ENCODE measurements around the gene REEP5. TPM values are rescaled to one million over a fixed set of nuclear protein-coding genes. Genes with fewer than 3 reads are reported as not detected.

Gene REEP5
- total and polyA plus RNA-seq, 7 experiments from 2014 or later, result 16.4 to 83.9 (median 30.0) TPM

- peak overlapping the region in 1 of 10 donors; percentile 46 for H3K4me3 Mint-ChIP-seq
Measured at GRCh38 chr5:112878101-112878500, 43.9 kb downstream of the REEP5 start.

GRCh38 chr5:112876362-112876761, 45.7 kb downstream of the REEP5 start:
- Mint-ChIP-seq H3K27ac (peak overlapping the region in 1 of 9 donors; percentile 90), H3K4me3 (no peak overlapping the region), H3K9me3 (no peaks in the 10 kb centered on the region), H3K36me3 (peaks cover 0 to 44% (median 18%) of the 10 kb centered on the region in 5 donors), H3K27me3 (no peaks in the 10 kb centered on the region), H3K4me1 (peaks cover 29 to 53% (median 36%) of the 10 kb centered on the region in 7 donors)
- no peak overlapping the region for H3K4me3 ChIP-seq (ENCODE audit: low read length)
- intact Hi-C loops (cut with micrococcal nuclease), result loop anchor here (5.0 kb wide), 2 partner anchors 86 to 101 kb away; partner anchors contain the start of gene DCP2 (in 2 of the 2)
- ChIA-PET CTCF (no interaction called here), POLR2A (interaction anchor here (1.8 kb wide), 1 partner anchor 47 kb away, joined by 3 read pairs; no protein-coding TSS in a partner anchor)
- peaks cover 0 to 3% (median 0%) of the 10 kb centered on the region in 3 experiments for H3K36me3 ChIP-seq (ENCODE audit: control insufficient read depth in 2 of 3, insufficient read depth in 3 of 3, low read length in 3 of 3)
- no peaks in the 10 kb centered on the region for H3K9me3 ChIP-seq (ENCODE audit: control insufficient read depth in 2 of 3, low read length in 3 of 3)
- H3K27me3 ChIP-seq (ENCODE audit: control insufficient read depth in 2 of 2, insufficient read depth in 2 of 2, low read length in 2 of 2), result no peaks in the 10 kb centered on the region
- ATAC-seq (no peak), DNase-seq (no peak)
- H3K27ac ChIP-seq (ENCODE audit: low read depth, low read length), result no peak overlapping the region
- H3K4me1 ChIP-seq (ENCODE audit: control insufficient read depth in 2 of 2, insufficient read depth in 2 of 2, low read length in 2 of 2), result peaks cover 5 to 21% of the 10 kb centered on the region in 2 donors

More at GRCh38 chr5:112878101-112878500, 43.9 kb downstream of the REEP5 start:
- H3K27ac Mint-ChIP-seq, result peak overlapping the region in 6 of 9 donors; percentile 11 to 90 (median 48)
- H3K27me3 Mint-ChIP-seq, result no peaks in the 10 kb centered on the region
- no peak for ATAC-seq
- no peaks in the 10 kb centered on the region for H3K27me3 ChIP-seq (ENCODE audit: control insufficient read depth in 2 of 2, insufficient read depth in 2 of 2, low read length in 2 of 2)
- peaks cover 0 to 40% (median 20%) of the 10 kb centered on the region in 5 donors for H3K36me3 Mint-ChIP-seq
- peaks cover 0 to 18% (median 3%) of the 10 kb centered on the region in 3 experiments for H3K36me3 ChIP-seq (ENCODE audit: control insufficient read depth in 2 of 3, insufficient read depth in 3 of 3, low read length in 3 of 3)
- intact Hi-C loops (cut with micrococcal nuclease), result loop anchor here (1.0 to 5.0 kb wide), 8 partner anchors 9 to 99 kb away; partner anchors contain the start of genes DCP2 (in 2 of the 2), SRP19 (in 2 of the 2) and REEP5 (in 1 of the 2)
- no peak overlapping the region for H3K27ac ChIP-seq (ENCODE audit: low read depth, low read length)
- ChIA-PET POLR2A (interaction anchor here (1.2 to 1.8 kb wide), 2 partner anchors 17 to 45 kb away, joined by 3 read pairs; partner anchors contain the start of gene SRP19), CTCF (interaction anchor here (0.6 kb wide), 1 partner anchor 1347 kb away, joined by 5 read pairs; no protein-coding TSS in a partner anchor)
- H3K4me1 Mint-ChIP-seq, result peaks cover 22 to 48% (median 32%) of the 10 kb centered on the region in 7 donors
- peaks cover 5 to 21% of the 10 kb centered on the region in 2 donors for H3K4me1 ChIP-seq (ENCODE audit: control insufficient read depth in 2 of 2, insufficient read depth in 2 of 2, low read length in 2 of 2)
- H3K9me3 Mint-ChIP-seq, result no peaks in the 10 kb centered on the region
- H3K9me3 ChIP-seq (ENCODE audit: control insufficient read depth in 2 of 3, low read length in 3 of 3), result no peaks in the 10 kb centered on the region
- no peak for DNase-seq
- H3K4me3 ChIP-seq (ENCODE audit: low read length), result no peak overlapping the region

- H3K4me1 Mint-ChIP-seq, result peaks cover 21 to 62% (median 28%) of the 10 kb centered on the region in 7 donors
- peaks cover 0 to 40% (median 29%) of the 10 kb centered on the region in 5 donors for H3K36me3 Mint-ChIP-seq
- no peak overlapping the region for H3K4me3 Mint-ChIP-seq
- no peak for ATAC-seq
- Histone ChIP-seq H3K27me3 (ENCODE audit: control insufficient read depth in 2 of 2, insufficient read depth in 2 of 2, low read length in 2 of 2) (no peaks in the 10 kb centered on the region), H3K4me3 (ENCODE audit: low read length) (no peak overlapping the region), H3K9me3 (ENCODE audit: control insufficient read depth in 2 of 3, low read length in 3 of 3) (no peaks in the 10 kb centered on the region), H3K36me3 (ENCODE audit: control insufficient read depth in 2 of 3, insufficient read depth in 3 of 3, low read length in 3 of 3) (peaks cover 0 to 33% (median 10%) of the 10 kb centered on the region in 3 experiments), H3K27ac (ENCODE audit: low read depth, low read length) (no peak overlapping the region), H3K4me1 (ENCODE audit: control insufficient read depth in 2 of 2, insufficient read depth in 2 of 2, low read length in 2 of 2) (no peaks in the 10 kb centered on the region)
- no peaks in the 10 kb centered on the region for H3K9me3 Mint-ChIP-seq
- intact Hi-C loops (cut with micrococcal nuclease), result no loop called here
- no peak for DNase-seq
- POLR2A ChIA-PET, result no interaction called here
- CTCF ChIA-PET, result interaction anchor here (0.6 kb wide), 1 partner anchor 17 kb away, joined by 3 read pairs; no protein-coding TSS in a partner anchor
- H3K27ac Mint-ChIP-seq, result peak overlapping the region in 1 of 9 donors; percentile 6
- no peaks in the 10 kb centered on the region for H3K27me3 Mint-ChIP-seq
Measured at GRCh38 chr5:112870966-112871365, 51.1 kb downstream of the REEP5 start.

- peaks cover 21 to 62% (median 28%) of the 10 kb centered on the region in 7 donors for H3K4me1 Mint-ChIP-seq
- Histone ChIP-seq H3K9me3 (ENCODE audit: control insufficient read depth in 2 of 3, low read length in 3 of 3) (no peaks in the 10 kb centered on the region), H3K36me3 (ENCODE audit: control insufficient read depth in 2 of 3, insufficient read depth in 3 of 3, low read length in 3 of 3) (peaks cover 0 to 36% (median 10%) of the 10 kb centered on the region in 3 experiments), H3K4me3 (ENCODE audit: low read length) (no peak overlapping the region), H3K27me3 (ENCODE audit: control insufficient read depth in 2 of 2, insufficient read depth in 2 of 2, low read length in 2 of 2) (no peaks in the 10 kb centered on the region), H3K4me1 (ENCODE audit: control insufficient read depth in 2 of 2, insufficient read depth in 2 of 2, low read length in 2 of 2) (no peaks in the 10 kb centered on the region), H3K27ac (ENCODE audit: low read depth, low read length) (no peak overlapping the region)
- no peaks in the 10 kb centered on the region for H3K27me3 Mint-ChIP-seq
- ChIA-PET POLR2A (interaction anchor here (1.2 kb wide), 1 partner anchor 9 kb away, joined by 6 read pairs; the partner anchor contains the start of gene SRP19), CTCF (no interaction called here)
- peak overlapping the region in 1 of 10 donors; percentile 24 for H3K4me3 Mint-ChIP-seq
- no peak for DNase-seq
- peaks cover 0 to 40% (median 29%) of the 10 kb centered on the region in 5 donors for H3K36me3 Mint-ChIP-seq
- ATAC-seq, result no peak
- peak overlapping the region in 5 of 9 donors; percentile 25 to 74 (median 65) for H3K27ac Mint-ChIP-seq
- intact Hi-C loops (cut with micrococcal nuclease), result loop anchor here in 1 of 2 donors (1.0 kb wide), 1 partner anchor 8 kb away; no protein-coding TSS in a partner anchor
- no peaks in the 10 kb centered on the region for H3K9me3 Mint-ChIP-seq
Measured at GRCh38 chr5:112869948-112870347, 52.1 kb downstream of the REEP5 start.

- no peak for ATAC-seq
- Mint-ChIP-seq H3K4me1 (peaks cover 23 to 60% (median 38%) of the 10 kb centered on the region in 7 donors), H3K27ac (peak overlapping the region in 7 of 9 donors; percentile 10 to 82 (median 33)), H3K27me3 (no peaks in the 10 kb centered on the region), H3K9me3 (no peaks in the 10 kb centered on the region), H3K36me3 (peaks cover 0 to 42% (median 22%) of the 10 kb centered on the region in 5 donors), H3K4me3 (no peak overlapping the region)
- H3K4me3 ChIP-seq (ENCODE audit: low read length), result no peak overlapping the region
- no peak for DNase-seq
- intact Hi-C loops (cut with micrococcal nuclease), result no loop called here
- POLR2A ChIA-PET, result interaction anchor here (0.8 to 1.2 kb wide), 2 partner anchors 18 to 109 kb away, joined by 3 to 4 read pairs; partner anchors contain the start of gene DCP2
- H3K9me3 ChIP-seq (ENCODE audit: control insufficient read depth in 2 of 3, low read length in 3 of 3), result no peaks in the 10 kb centered on the region
- CTCF ChIA-PET, result no interaction called here
- peaks cover 9 to 11% of the 10 kb centered on the region in 2 donors for H3K4me1 ChIP-seq (ENCODE audit: control insufficient read depth in 2 of 2, insufficient read depth in 2 of 2, low read length in 2 of 2)
- no peak overlapping the region for H3K27ac ChIP-seq (ENCODE audit: low read depth, low read length)
- peaks cover 0 to 54% (median 14%) of the 10 kb centered on the region in 3 experiments for H3K36me3 ChIP-seq (ENCODE audit: control insufficient read depth in 2 of 3, insufficient read depth in 3 of 3, low read length in 3 of 3)
- no peaks in the 10 kb centered on the region for H3K27me3 ChIP-seq (ENCODE audit: control insufficient read depth in 2 of 2, insufficient read depth in 2 of 2, low read length in 2 of 2)
Measured at GRCh38 chr5:112867411-112867810, 54.6 kb downstream of the REEP5 start.

GRCh38 chr5:112866739-112867138, 55.3 kb downstream of the REEP5 start:
- H3K36me3 ChIP-seq (ENCODE audit: control insufficient read depth in 2 of 3, insufficient read depth in 3 of 3, low read length in 3 of 3), result peaks cover 0 to 54% (median 14%) of the 10 kb centered on the region in 3 experiments
- CTCF ChIA-PET, result interaction anchor here (1.6 kb wide), 1 partner anchor 18 kb away, joined by 4 read pairs; no protein-coding TSS in a partner anchor
- H3K27ac ChIP-seq (ENCODE audit: low read depth, low read length), result no peak overlapping the region

More at GRCh38 chr5:112866739-112867138, 55.3 kb downstream of the REEP5 start:
- no peaks in the 10 kb centered on the region for H3K9me3 ChIP-seq (ENCODE audit: control insufficient read depth in 2 of 3, low read length in 3 of 3)
- ATAC-seq, result no peak
- DNase-seq, result no peak
- Mint-ChIP-seq H3K27me3 (no peaks in the 10 kb centered on the region), H3K4me1 (peaks cover 26 to 67% (median 39%) of the 10 kb centered on the region in 7 donors), H3K4me3 (peak overlapping the region in 1 of 10 donors; percentile 53), H3K36me3 (peaks cover 0 to 42% (median 22%) of the 10 kb centered on the region in 5 donors), H3K9me3 (no peaks in the 10 kb centered on the region), H3K27ac (peak overlapping the region in 5 of 9 donors; percentile 10 to 82 (median 55))
- H3K27me3 ChIP-seq (ENCODE audit: control insufficient read depth in 2 of 2, insufficient read depth in 2 of 2, low read length in 2 of 2), result no peaks in the 10 kb centered on the region
- peaks cover 15 to 18% of the 10 kb centered on the region in 2 donors for H3K4me1 ChIP-seq (ENCODE audit: control insufficient read depth in 2 of 2, insufficient read depth in 2 of 2, low read length in 2 of 2)
- intact Hi-C loops (cut with micrococcal nuclease), result no loop called here
- no peak overlapping the region for H3K4me3 ChIP-seq (ENCODE audit: low read length)
- POLR2A ChIA-PET, result interaction anchor here (1.0 to 1.2 kb wide), 2 partner anchors 19 to 21 kb away, joined by 3 read pairs; no protein-coding TSS in a partner anchor
